HepG2 (cell line): Measurements from ENCODE around the gene ZC3H7B. TPM values are rescaled to one million over a fixed set of nuclear protein-coding genes. Genes with fewer than 3 reads are reported as not detected.
A peak's percentile ranks its signal among the peaks of the same experiment; 100 is the strongest.

Source experiments
- AFF4 ChIP-seq: sonication (generic); formaldehyde crosslinking; IDR thresholded peaks from 2 replicates; pipeline ENCODE4 v1.4.0; 2020; ENCODE audit warnings: missing genetic modification reagents
- FOXK2 ChIP-seq: fragments of 450-650 bp; IDR thresholded peaks from 2 replicates; pipeline ENCODE4 v1.6.1; 2016
- GATAD2A ChIP-seq: IDR thresholded peaks from 2 replicates; pipeline ENCODE4 v1.6.1; 2016
- HCFC1 ChIP-seq: fragments of 150-350 bp; IDR thresholded peaks from 2 replicates; pipeline ENCODE4 v1.6.1; 2014; ENCODE audit warnings: low read depth, low read length
- HNF1B ChIP-seq: sonication (generic); formaldehyde crosslinking; IDR thresholded peaks from 2 replicates; pipeline ENCODE4 v1.5.1; 2020; ENCODE audit warnings: mild to moderate bottlenecking, moderate library complexity, missing genetic modification reagents
- KLF16 ChIP-seq, 2 experiments: sonication (generic) in 1 of 2; formaldehyde crosslinking in 1 of 2; IDR thresholded peaks; 2 replicates each; pipeline versions ENCODE4 v1.6.1 to v1.8.0; 2016 to 2023; ENCODE audit warnings: missing genetic modification reagents in 2 of 2, missing compliant biosample characterization in 1 of 2
- LCORL ChIP-seq, 2 experiments: fragments of 450-650 bp in 1 of 2; sonication (generic) in 1 of 2; formaldehyde crosslinking in 1 of 2; IDR thresholded peaks; 2 replicates each; pipeline versions ENCODE4 v1.5.0 to v1.6.1; 2017 to 2020; ENCODE audit warnings: antibody characterized with exemption in 1 of 2, missing genetic modification reagents in 1 of 2
- MAFK ChIP-seq, 2 experiments: IDR thresholded peaks in 1 of 2; conservative IDR thresholded peaks in 1 of 2; 2 replicates each; pipeline ENCODE4 v1.6.1; 2011; ENCODE audit warnings: improper control_type of control experiment in 2 of 2, low read length in 2 of 2
- MIXL1 ChIP-seq: IDR thresholded peaks from 2 replicates; pipeline ENCODE4 v1.6.1; 2016
- MLX ChIP-seq: IDR thresholded peaks from 2 replicates; pipeline ENCODE4 v1.6.1; 2016
- NFIC ChIP-seq: IDR thresholded peaks from 2 replicates; pipeline ENCODE4 v1.6.1; 2012; ENCODE audit warnings: mild to moderate bottlenecking, low read length, inconsistent platforms
- NR2F6 ChIP-seq, 2 experiments: IDR thresholded peaks; 2 replicates each; pipeline ENCODE4 v1.6.1; 2016; ENCODE audit warnings: antibody characterized with exemption in 1 of 2, mild to moderate bottlenecking in 1 of 2
- PHF21A ChIP-seq: sonication (generic); formaldehyde crosslinking; IDR thresholded peaks from 2 replicates; pipeline ENCODE4 v1.5.0; 2020; ENCODE audit warnings: mild to moderate bottlenecking, missing genetic modification reagents
- SCMH1 ChIP-seq: sonication (generic); formaldehyde crosslinking; IDR thresholded peaks from 2 replicates; pipeline ENCODE4 v1.9.0; 2021; ENCODE audit warnings: missing genetic modification reagents, mild to moderate bottlenecking, borderline replicate concordance
- SIX1 ChIP-seq: sonication (generic); formaldehyde crosslinking; IDR thresholded peaks from 2 replicates; pipeline ENCODE4 v1.4.0; 2020; ENCODE audit warnings: missing genetic modification reagents, borderline replicate concordance
- SKIL ChIP-seq: sonication (generic); formaldehyde crosslinking; IDR thresholded peaks from 2 replicates; pipeline ENCODE4 v1.8.0; 2022; ENCODE audit warnings: missing genetic modification reagents, mild to moderate bottlenecking, moderate library complexity, borderline replicate concordance
- SP5 ChIP-seq: IDR thresholded peaks from 2 replicates; pipeline ENCODE4 v1.6.1; 2016; ENCODE audit warnings: low read depth, borderline replicate concordance
- TEAD2 ChIP-seq: sonication (generic); formaldehyde crosslinking; IDR thresholded peaks from 2 replicates; pipeline ENCODE4 v1.9.0; 2021; ENCODE audit warnings: missing genetic modification reagents
- TSC22D2 ChIP-seq: sonication (generic); formaldehyde crosslinking; IDR thresholded peaks from 2 replicates; pipeline ENCODE4 v1.5.1; 2020; ENCODE audit warnings: missing genetic modification reagents, mild to moderate bottlenecking, borderline replicate concordance
- ZMYM4 ChIP-seq: sonication (generic); formaldehyde crosslinking; IDR thresholded peaks from 2 replicates; pipeline ENCODE4 v1.8.1; 2023; ENCODE audit warnings: mild to moderate bottlenecking, missing genetic modification reagents
- ZNF792 ChIP-seq: IDR thresholded peaks from 2 replicates; pipeline ENCODE4 v1.6.1; 2016
- polyA plus RNA-seq, 8 experiments: library from polyadenylated mRNA; depleted of rRNA in 3 of 8; stranded (reverse) in 7 of 8; unstranded in 1 of 8; fragments of >200 nt; fragmentation: Illumina TruSeq in 4 of 8; extraction: Trizol in 4 of 8; gene quantifications; 2 replicates each; pipeline versions ENCODE4 v1.2.1 to v1.2.3, GENCODE V29; 2011 to 2016; ENCODE audit warnings: low read depth in 4 of 8, missing spikeins in 1 of 8, mixed read lengths in 1 of 8; ENCODE audit not compliant: insufficient read depth in 1 of 8
- total RNA-seq, 5 experiments: library from RNA; depleted of rRNA; stranded (reverse); fragments of >200 nt; fragmentation: Illumina TruSeq; extraction: Trizol; gene quantifications; 2 replicates each; pipeline ENCODE4 v1.2.3, GENCODE V29; 2016; ENCODE audit warnings: low read depth in 1 of 5

ZC3H7B gene
- total and polyA plus RNA-seq, 2 of the 13 experiments (the other 11 are each of a cell fraction or from before 2014, with no cell fraction given): 26.4 to 37.2 TPM

- TF ChIP-seq ZNF792: 0 out of 2 replicates have a peak, but pooled peaks have one; percentile 5
- TF ChIP-seq SIX1 (CRISPR knock-in tag): peak; percentile 15; the same call in 1 of the 2 replicates
- TF ChIP-seq TEAD2 (CRISPR knock-in tag): no peak
- TF ChIP-seq TSC22D2 (CRISPR knock-in tag): 0 out of 2 replicates have a peak, but pooled peaks have one; percentile 47
- TF ChIP-seq SCMH1 (CRISPR knock-in tag): no peak
- peak; percentile 13; the same call in 1 of the 2 replicates for TF ChIP-seq HNF1B (CRISPR knock-in tag)
- TF ChIP-seq SKIL (CRISPR knock-in tag): 0 out of 2 replicates have a peak, but pooled peaks have one; percentile 29
- TF ChIP-seq HCFC1: no peak
- TF ChIP-seq NR2F6 (IDR thresholded peaks at IDR 0.05): peak; percentile 28; the same call in 1 of the 2 replicates
- TF ChIP-seq NR2F6 (CRISPR knock-in tag; IDR thresholded peaks at IDR 0.05): peak; percentile 37; the same call in 1 of the 2 replicates
- TF ChIP-seq KLF16 (CRISPR knock-in tag; IDR thresholded peaks at IDR 0.05): 0 out of 4 replicates have a peak, but pooled peaks of 1 of the 2 experiments have one; percentile 11
- no peak for TF ChIP-seq LCORL (IDR thresholded peaks at IDR 0.05)
- TF ChIP-seq LCORL (CRISPR knock-in tag; IDR thresholded peaks at IDR 0.05): 0 out of 2 replicates have a peak, but pooled peaks have one; percentile 6
- no peak for TF ChIP-seq MAFK (conservative IDR thresholded peaks at IDR 0.05 in 1 of 2, IDR thresholded peaks at IDR 0.05 in 1 of 2; ENCODE audit: low read length in 2 of 2)
- TF ChIP-seq ZMYM4 (CRISPR knock-in tag): 0 out of 2 replicates have a peak, but pooled peaks have one; percentile 0
- TF ChIP-seq AFF4 (CRISPR knock-in tag): peak; percentile 57; the same call in 1 of the 2 replicates
- peak; percentile 5; the same call in 1 of the 2 replicates for TF ChIP-seq PHF21A (CRISPR knock-in tag)
- no peak; the same call in 1 of the 2 replicates for TF ChIP-seq MLX (CRISPR knock-in tag)
- TF ChIP-seq MIXL1: peak; percentile 67
- TF ChIP-seq NFIC: 0 out of 2 replicates have a peak, but pooled peaks have one; percentile 39
- TF ChIP-seq SP5 (CRISPR knock-in tag): 0 out of 2 replicates have a peak, but pooled peaks have one; percentile 24
- TF ChIP-seq FOXK2: peak; percentile 47; the same call in 1 of the 2 replicates
- TF ChIP-seq GATAD2A (CRISPR knock-in tag): peak; percentile 56
Observed at GRCh38 chr22:41286639-41287091, 14.7 kb upstream of the ZC3H7B start (continued).
